ENCODE results near the gene WDR74.

DNA sequence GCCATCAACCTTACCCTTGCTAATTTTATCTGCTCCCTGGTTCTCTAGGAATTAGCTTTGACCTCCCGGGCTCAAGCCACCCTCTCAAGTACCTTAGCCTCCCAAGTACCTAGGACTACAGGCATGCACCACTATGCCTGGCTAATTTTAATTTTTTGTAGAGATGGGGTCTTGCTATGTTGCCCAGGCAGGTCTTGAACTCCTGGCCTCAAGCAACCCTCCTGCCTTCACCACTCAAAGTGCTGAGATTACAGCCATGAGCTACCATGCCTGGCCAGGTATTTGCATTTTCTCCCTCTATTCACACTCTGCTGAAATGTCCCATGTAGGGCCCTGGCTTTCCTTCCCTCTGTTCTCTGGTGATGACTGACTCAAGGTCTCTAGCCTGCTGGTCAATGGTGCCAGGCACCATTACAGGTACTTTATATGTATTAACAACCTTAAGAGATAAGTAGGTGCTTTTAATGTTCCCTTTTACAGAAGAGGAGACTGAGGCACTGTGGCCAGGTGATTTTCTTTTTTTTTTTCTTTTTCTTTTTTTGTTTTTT is 8.5 kb upstream of the WDR74 start:
- no peak for TF ChIP-seq POLR2A (IDR thresholded peaks at IDR 0.05)
- TF ChIP-seq, protein P1, sequence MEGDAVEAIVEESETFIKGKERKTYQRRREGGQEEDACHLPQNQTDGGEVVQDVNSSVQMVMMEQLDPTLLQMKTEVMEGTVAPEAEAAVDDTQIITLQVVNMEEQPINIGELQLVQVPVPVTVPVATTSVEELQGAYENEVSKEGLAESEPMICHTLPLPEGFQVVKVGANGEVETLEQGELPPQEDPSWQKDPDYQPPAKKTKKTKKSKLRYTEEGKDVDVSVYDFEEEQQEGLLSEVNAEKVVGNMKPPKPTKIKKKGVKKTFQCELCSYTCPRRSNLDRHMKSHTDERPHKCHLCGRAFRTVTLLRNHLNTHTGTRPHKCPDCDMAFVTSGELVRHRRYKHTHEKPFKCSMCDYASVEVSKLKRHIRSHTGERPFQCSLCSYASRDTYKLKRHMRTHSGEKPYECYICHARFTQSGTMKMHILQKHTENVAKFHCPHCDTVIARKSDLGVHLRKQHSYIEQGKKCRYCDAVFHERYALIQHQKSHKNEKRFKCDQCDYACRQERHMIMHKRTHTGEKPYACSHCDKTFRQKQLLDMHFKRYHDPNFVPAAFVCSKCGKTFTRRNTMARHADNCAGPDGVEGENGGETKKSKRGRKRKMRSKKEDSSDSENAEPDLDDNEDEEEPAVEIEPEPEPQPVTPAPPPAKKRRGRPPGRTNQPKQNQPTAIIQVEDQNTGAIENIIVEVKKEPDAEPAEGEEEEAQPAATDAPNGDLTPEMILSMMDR (IDR thresholded peaks at IDR 0.05): no peak
- no peak for TF ChIP-seq POLR2AphosphoS5 (IDR thresholded peaks at IDR 0.05)
- TF ChIP-seq EP300 (IDR thresholded peaks at IDR 0.05): no peak

Measured in gastroesophageal sphincter (tissue), 3 donors.